ENCODE data around the gene OGFOD2. TPM values are rescaled to one million over a fixed set of nuclear protein-coding genes. Genes with fewer than 3 reads are reported as not detected.
"Not testable (repeated sequence)": the region's sequence is repeated elsewhere in the genome, so short reads cannot be mapped to it uniquely, and the experiment has no call there.

The OGFOD2 gene
- total and polyA plus RNA-seq, 7 donors = 6.4 to 25.3 (median 8.5) TPM

DNA sequence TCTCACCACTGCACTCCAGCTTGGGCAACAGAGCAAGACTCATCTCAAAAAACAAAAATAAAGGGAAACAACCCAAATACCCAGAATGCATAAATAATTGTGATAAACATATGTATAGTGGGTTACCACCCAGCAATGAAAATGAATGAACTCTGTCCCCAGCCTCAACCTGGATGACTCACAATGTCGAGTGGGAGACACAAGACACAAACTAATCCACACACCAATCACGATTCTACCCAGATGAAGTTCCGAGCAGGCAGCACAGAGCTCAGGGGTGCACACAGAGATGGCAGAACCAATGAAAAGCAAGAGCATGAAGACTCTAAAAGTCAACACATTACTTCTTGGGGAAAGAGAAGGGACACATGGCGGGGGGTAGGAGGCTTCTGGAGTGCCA is 35.9 kb upstream of the OGFOD2 start:
- H3K4me3 ChIP-seq = no peak overlapping the region

GRCh38 chr12:122941351-122941750 is 33.7 kb upstream of the OGFOD2 start:
- H3K36me3 ChIP-seq (ENCODE audit: insufficient read depth in 1 of 2, low read depth in 1 of 2); H3K9me3 ChIP-seq; H3K4me1 ChIP-seq; DNase-seq; H3K4me3 ChIP-seq; H3K27me3 ChIP-seq (ENCODE audit: insufficient read depth in 3 of 3, low read length in 2 of 3); H3K27ac ChIP-seq; intact Hi-C loops (cut with DNase I); ATAC-seq: not testable (repeated sequence)
- 52 to 88% (median 66%) methylated on average over 5 of the region's 5 CpGs for WGBS, 3 donors

More for the DNA sequence above, 35.9 kb upstream of the OGFOD2 start:
- no peak for DNase-seq
- intact Hi-C loops (cut with DNase I) = no loop called here
- Histone ChIP-seq H3K9me3 (no peaks in the 10 kb centered on the region), H3K27me3 (ENCODE audit: insufficient read depth in 3 of 3, low read length in 2 of 3) (no peaks in the 10 kb centered on the region), H3K4me1 (peaks cover 13% of the 10 kb centered on the region), H3K36me3 (ENCODE audit: insufficient read depth in 1 of 2, low read depth in 1 of 2) (no peaks in the 10 kb centered on the region), H3K27ac (no peak overlapping the region)
- TF ChIP-seq CTCF (IDR thresholded peaks at IDR 0.05) = no peak
- WGBS, 3 donors = 88 to 94% (median 92%) methylated on average over 4 of the region's 4 CpGs
- ATAC-seq = no peak

- TF ChIP-seq CTCF (IDR thresholded peaks at IDR 0.05) = no peak
- Histone ChIP-seq H3K27ac (peak overlapping the region; percentile 11), H3K36me3 (ENCODE audit: insufficient read depth in 1 of 2, low read depth in 1 of 2) (no peaks in the 10 kb centered on the region), H3K4me3 (no peak overlapping the region), H3K9me3 (no peaks in the 10 kb centered on the region), H3K4me1 (peaks cover 12% of the 10 kb centered on the region), H3K27me3 (ENCODE audit: insufficient read depth in 3 of 3, low read length in 2 of 3) (no peaks in the 10 kb centered on the region)
- no peak for ATAC-seq
- no peak for DNase-seq
- 86 to 90% (median 89%) methylated on average over 2 of the region's 2 CpGs for WGBS, 3 donors
- intact Hi-C loops (cut with DNase I) = no loop called here
These were observed 32.4 kb upstream of the OGFOD2 start for GRCh38 chr12:122942637-122943036.

- DNase-seq (no peak), ATAC-seq (no peak)
- Histone ChIP-seq H3K4me1 (peaks cover 8% of the 10 kb centered on the region), H3K4me3 (no peak overlapping the region), H3K36me3 (ENCODE audit: insufficient read depth in 1 of 2, low read depth in 1 of 2) (no peaks in the 10 kb centered on the region), H3K27ac (peak overlapping the region; percentile 11), H3K27me3 (ENCODE audit: insufficient read depth in 3 of 3, low read length in 2 of 3) (no peaks in the 10 kb centered on the region), H3K9me3 (no peaks in the 10 kb centered on the region)
- TF ChIP-seq CTCF (IDR thresholded peaks at IDR 0.05) = no peak
- WGBS, 3 donors = 47 to 60% (median 56%) methylated on average over 13 of the region's 13 CpGs
- intact Hi-C loops (cut with DNase I) = no loop called here
These were observed 31.8 kb upstream of the OGFOD2 start for GRCh38 chr12:122943196-122943595.

- WGBS, 3 donors = 46 to 56% (median 50%) methylated on average over 14 of the region's 14 CpGs
- TF ChIP-seq CTCF (IDR thresholded peaks at IDR 0.05) = no peak
- DNase-seq = no peak
- Histone ChIP-seq H3K27ac (peak overlapping the region; percentile 30), H3K9me3 (no peaks in the 10 kb centered on the region), H3K27me3 (ENCODE audit: insufficient read depth in 3 of 3, low read length in 2 of 3) (no peaks in the 10 kb centered on the region), H3K4me3 (no peak overlapping the region), H3K4me1 (peaks cover 8% of the 10 kb centered on the region), H3K36me3 (ENCODE audit: insufficient read depth in 1 of 2, low read depth in 1 of 2) (no peaks in the 10 kb centered on the region)
- intact Hi-C loops (cut with DNase I) = no loop called here
- no peak for ATAC-seq
These were observed 30.1 kb upstream of the OGFOD2 start for GRCh38 chr12:122944605-122945592.

Data from psoas muscle (tissue), 8 donors.